Gastrocnemius medialis (tissue), 4 donors: ENCODE results near the gene EIPR1. TPM values are rescaled to one million over a fixed set of nuclear protein-coding genes. Genes with fewer than 3 reads are reported as not detected.

Experiments used
- ATAC-seq, 2 donors: fragments of 150-250 bp; one replicate each; pipeline ENCODE4 v1.9.1; 2016
- DNase-seq, 2 donors: peaks; one replicate each; pipeline ENCODE4 v3.0.0-alpha.2; 2019
- H3K27ac ChIP-seq, 4 donors: fragments of 200-600 bp; sonication (generic); 1 replicate in 1 of 4; 2 replicates in 3 of 4; pipeline ENCODE4 v1.5.1; 2016 to 2018; ENCODE audit warnings: mild to moderate bottlenecking in 2 of 4, moderate library complexity in 1 of 4
- H3K27me3 ChIP-seq, 3 donors: fragments of 200-600 bp; sonication (generic) in 2 of 3; 1 replicate in 1 of 3; 2 replicates in 2 of 3; pipeline versions ENCODE4 v1.5.1 to v1.6.0; 2016 to 2019; ENCODE audit warnings: mild to moderate bottlenecking in 1 of 3, moderate library complexity in 1 of 3
- H3K36me3 ChIP-seq, 2 donors: fragments of 200-600 bp; sonication (generic) in 1 of 2; one replicate each; pipeline ENCODE4 v1.5.1; 2017 to 2018
- H3K4me1 ChIP-seq, 2 donors: fragments of 200-600 bp; sonication (generic) in 1 of 2; one replicate each; pipeline ENCODE4 v1.5.1; 2016 to 2017; ENCODE audit warnings: mild to moderate bottlenecking in 2 of 2
- H3K4me3 ChIP-seq, 4 donors: fragments of 200-600 bp; sonication (generic) in 3 of 4; 1 replicate in 1 of 4; 2 replicates in 3 of 4; pipeline ENCODE4 v1.5.1; 2016 to 2019; ENCODE audit warnings: mild to moderate bottlenecking in 2 of 4
- H3K9me3 ChIP-seq, 3 donors: fragments of 200-600 bp; sonication (generic) in 2 of 3; 1 replicate in 1 of 3; 2 replicates in 2 of 3; pipeline ENCODE4 v1.5.1; 2016 to 2019
- CTCF ChIP-seq, 5 experiments: fragments of 450-650 bp in 3 of 5; fragments of 200-600 bp in 2 of 5; sonication (generic) in 2 of 5; IDR thresholded peaks in 4 of 5; conservative IDR thresholded peaks in 1 of 5; 1 replicate in 4 of 5; 2 replicates in 1 of 5; pipeline ENCODE4 v1.5.1; 2016 to 2019; ENCODE audit warnings: antibody characterized with exemption in 5 of 5, mild to moderate bottlenecking in 3 of 5, moderate library complexity in 3 of 5
- POLR2A ChIP-seq, 2 donors: fragments of 450-650 bp; IDR thresholded peaks; one replicate each; pipeline ENCODE4 v1.6.1; 2017; ENCODE audit warnings: antibody characterized with exemption in 2 of 2, mild to moderate bottlenecking in 2 of 2, moderate library complexity in 2 of 2
- in situ Hi-C, 4 donors: fragments of 200-750 bp; cut with MboI; loops; one replicate each; pipeline versions ENCODE4 v1.15.0 to v1.8.0; 2017; ENCODE audit warnings: low sequenced_read_pairs in 4 of 4
- intact Hi-C: fragments of 100-400 bp; cut with DNase I; formaldehyde crosslinking; loops from one replicate; pipeline ENCODE4 v1.15.1; 2023; ENCODE audit warnings: low total_unique reads
- total RNA-seq, 4 donors: library from RNA; depleted of rRNA; stranded (reverse); fragments of >200 nt; gene quantifications; one replicate each; pipeline versions ENCODE4 v1.1.0 to v1.2.3, GENCODE V29; 2016

The EIPR1 gene
- total RNA-seq, 4 donors from 2014 or later, result 23.2 to 30.5 (median 24.4) TPM

- DNase-seq (no peak), ATAC-seq (no peak)
- no peaks in the 10 kb centered on the region for H3K4me1 ChIP-seq
- in situ Hi-C loops, result no loop called here
- intact Hi-C loops, result no loop called here
- no peak overlapping the region for H3K27ac ChIP-seq
- no peaks in the 10 kb centered on the region for H3K27me3 ChIP-seq
- H3K36me3 ChIP-seq, result no peaks in the 10 kb centered on the region
- H3K4me3 ChIP-seq, result no peak overlapping the region
- no peak for TF ChIP-seq POLR2A (IDR thresholded peaks at IDR 0.05)
- TF ChIP-seq CTCF (IDR thresholded peaks at IDR 0.05 in 4 of 5, conservative IDR thresholded peaks at IDR 0.05 in 1 of 5), result no peak
- no peaks in the 10 kb centered on the region for H3K9me3 ChIP-seq
Observed at GRCh38 chr2:3146175-3146574, 231.4 kb downstream of the EIPR1 start.

- Histone ChIP-seq H3K4me3 (no peak overlapping the region), H3K36me3 (no peaks in the 10 kb centered on the region), H3K9me3 (no peaks in the 10 kb centered on the region), H3K27ac (no peak overlapping the region), H3K27me3 (no peaks in the 10 kb centered on the region), H3K4me1 (no peaks in the 10 kb centered on the region)
- TF ChIP-seq CTCF (IDR thresholded peaks at IDR 0.05 in 4 of 5, conservative IDR thresholded peaks at IDR 0.05 in 1 of 5), result no peak
- TF ChIP-seq POLR2A (IDR thresholded peaks at IDR 0.05), result no peak
- DNase-seq (no peak), ATAC-seq (no peak)
- in situ Hi-C loops, result no loop called here
- intact Hi-C loops, result no loop called here
Observed at GRCh38 chr2:3145471-3146021, 232.1 kb downstream of the EIPR1 start.

- TF ChIP-seq CTCF (IDR thresholded peaks at IDR 0.05 in 4 of 5, conservative IDR thresholded peaks at IDR 0.05 in 1 of 5), result no peak
- TF ChIP-seq POLR2A (IDR thresholded peaks at IDR 0.05), result no peak
- H3K36me3 ChIP-seq, result no peaks in the 10 kb centered on the region
- no peaks in the 10 kb centered on the region for H3K9me3 ChIP-seq
- DNase-seq (no peak), ATAC-seq (no peak)
- no peaks in the 10 kb centered on the region for H3K27me3 ChIP-seq
- no peak overlapping the region for H3K4me3 ChIP-seq
- in situ Hi-C loops, result no loop called here
- intact Hi-C loops, result no loop called here
- no peaks in the 10 kb centered on the region for H3K4me1 ChIP-seq
- H3K27ac ChIP-seq, result no peak overlapping the region
Observed at GRCh38 chr2:3144856-3145255, 232.8 kb downstream of the EIPR1 start.

- DNase-seq (no peak), ATAC-seq (no peak)
- H3K27ac ChIP-seq, result no peak overlapping the region
- H3K4me3 ChIP-seq, result no peak overlapping the region
- no peaks in the 10 kb centered on the region for H3K36me3 ChIP-seq
- H3K9me3 ChIP-seq, result no peaks in the 10 kb centered on the region
- H3K27me3 ChIP-seq, result no peaks in the 10 kb centered on the region
- TF ChIP-seq POLR2A (IDR thresholded peaks at IDR 0.05) (no peak), CTCF (IDR thresholded peaks at IDR 0.05 in 4 of 5, conservative IDR thresholded peaks at IDR 0.05 in 1 of 5) (no peak)
- H3K4me1 ChIP-seq, result no peaks in the 10 kb centered on the region
- intact Hi-C loops (no loop called here), in situ Hi-C loops (no loop called here)
Observed at GRCh38 chr2:3143602-3144001, 234.0 kb downstream of the EIPR1 start.

GRCh38 chr2:3142961-3143571 is 234.6 kb downstream of the EIPR1 start:
- intact Hi-C loops, result no loop called here
- no peak for ATAC-seq
- in situ Hi-C loops, result no loop called here

More at GRCh38 chr2:3142961-3143571, 234.6 kb downstream of the EIPR1 start:
- no peaks in the 10 kb centered on the region for H3K27me3 ChIP-seq
- H3K4me1 ChIP-seq, result no peaks in the 10 kb centered on the region
- H3K36me3 ChIP-seq, result no peaks in the 10 kb centered on the region
- no peak for DNase-seq
- no peak overlapping the region for H3K4me3 ChIP-seq
- H3K27ac ChIP-seq, result no peak overlapping the region
- no peak for TF ChIP-seq POLR2A (IDR thresholded peaks at IDR 0.05)
- H3K9me3 ChIP-seq, result no peaks in the 10 kb centered on the region
